ENCODE data around the gene MERTK. TPM values are rescaled to one million over a fixed set of nuclear protein-coding genes. Genes with fewer than 3 reads are reported as not detected.

The MERTK gene
- total and polyA plus RNA-seq, 2 of the 13 experiments (the other 11 are each of a cell fraction or from before 2014, with no cell fraction given), result 37.3 to 44.7 TPM

- 0 out of 2 replicates have a peak, but pooled peaks have one; percentile 45 for TF ChIP-seq HNF1A (IDR thresholded peaks at IDR 0.05; ENCODE audit: low read depth)
- TF ChIP-seq HNF1A (CRISPR knock-in tag; IDR thresholded peaks at IDR 0.05; ENCODE audit: borderline replicate concordance), result no peak
- no peak for TF ChIP-seq ZNF605 (CRISPR knock-in tag; IDR thresholded peaks at IDR 0.05)
- TF ChIP-seq RCOR2 (CRISPR knock-in tag; IDR thresholded peaks at IDR 0.05), result peak; percentile 54; the same call in 1 of the 2 replicates
- TF ChIP-seq ARID5B (CRISPR knock-in tag; IDR thresholded peaks at IDR 0.05), result peak; percentile 91
- TF ChIP-seq MZF1 (CRISPR knock-in tag; IDR thresholded peaks at IDR 0.05; ENCODE audit: borderline replicate concordance), result no peak
- no peak for TF ChIP-seq ZBTB8A (CRISPR knock-in tag; IDR thresholded peaks at IDR 0.05; ENCODE audit: borderline replicate concordance, low read depth)
- TF ChIP-seq FOXP4 (CRISPR knock-in tag; IDR thresholded peaks at IDR 0.05), result peak; percentile 83
- no peak for TF ChIP-seq NFE2 (CRISPR knock-in tag; IDR thresholded peaks at IDR 0.05)
- no peak for TF ChIP-seq CENPX (CRISPR knock-in tag; IDR thresholded peaks at IDR 0.05)
- TF ChIP-seq ZNF570 (CRISPR knock-in tag; IDR thresholded peaks at IDR 0.05; ENCODE audit: borderline replicate concordance), result no peak
- TF ChIP-seq HDAC1 (CRISPR knock-in tag; IDR thresholded peaks at IDR 0.05), result peak; percentile 56; the same call in 1 of the 2 replicates
- TF ChIP-seq NCOA5 (CRISPR knock-in tag; IDR thresholded peaks at IDR 0.05), result no peak
- peak; percentile 57; the same call in 1 of the 2 replicates for TF ChIP-seq FOXK1 (CRISPR knock-in tag; IDR thresholded peaks at IDR 0.05; ENCODE audit: borderline replicate concordance, low read depth)
- TF ChIP-seq ARNT2 (CRISPR knock-in tag; IDR thresholded peaks at IDR 0.05; ENCODE audit: low read depth), result 0 out of 2 replicates have a peak, but pooled peaks have one; percentile 55
- TF ChIP-seq HES4 (CRISPR knock-in tag; IDR thresholded peaks at IDR 0.05; ENCODE audit: borderline replicate concordance), result no peak
- TF ChIP-seq ZBTB20 (CRISPR knock-in tag; IDR thresholded peaks at IDR 0.05; ENCODE audit: borderline replicate concordance, low read depth), result 0 out of 2 replicates have a peak, but pooled peaks have one; percentile 46
- TF ChIP-seq ZNF773 (CRISPR knock-in tag; IDR thresholded peaks at IDR 0.05; ENCODE audit: borderline replicate concordance), result no peak
- TF ChIP-seq TOPORS (CRISPR knock-in tag; IDR thresholded peaks at IDR 0.05), result no peak
- peak; percentile 71 for TF ChIP-seq CREM (IDR thresholded peaks at IDR 0.05)
- TF ChIP-seq CREM (CRISPR knock-in tag; IDR thresholded peaks at IDR 0.05), result no peak
Observed at GRCh38 chr2:111944531-111945210, 46.3 kb downstream of the MERTK start (continued).
